ENCODE results near the gene FXYD5. TPM values are rescaled to one million over a fixed set of nuclear protein-coding genes. Genes with fewer than 3 reads are reported as not detected.

FXYD5 gene
- total and polyA plus RNA-seq, 9 of the 15 experiments (the other 6 are each of a cell fraction or from before 2014, with no cell fraction given): 104 to 537 (median 174) TPM

GRCh38 chr19:35140962-35141836 is 13.3 kb upstream of the FXYD5 start (continued):
- TF ChIP-seq FOXP4 (CRISPR knock-in tag; IDR thresholded peaks at IDR 0.05; ENCODE audit: borderline replicate concordance) (no peak), TSC22D4 (tag; IDR thresholded peaks at IDR 0.05) (peak; percentile 83; the same call in 1 of the 2 replicates), MYC (IDR thresholded peaks at IDR 0.05; ENCODE audit: low read depth, low read length) (no peak), MYC (CRISPR knock-in tag; IDR thresholded peaks at IDR 0.05; ENCODE audit: borderline replicate concordance, low read depth) (no peak), KLF10 (CRISPR knock-in tag; IDR thresholded peaks at IDR 0.05) (no peak), SMAD3 (CRISPR knock-in tag; conservative IDR thresholded peaks at IDR 0.05) (no peak), ZBTB33 (CRISPR knock-in tag; IDR thresholded peaks at IDR 0.05) (no peak; the same call in 1 of the 2 replicates), NCOA4 (IDR thresholded peaks at IDR 0.05; ENCODE audit: partially characterized antibody) (no peak), NFYB (IDR thresholded peaks at IDR 0.05; ENCODE audit: extremely low read depth, insufficient read length) (no peak), CREB5 (CRISPR knock-in tag; IDR thresholded peaks at IDR 0.05) (0 out of 2 replicates have a peak, but pooled peaks have one; percentile 27), VEZF1 (CRISPR knock-in tag; IDR thresholded peaks at IDR 0.05) (peak; percentile 95), ZNF639 (CRISPR knock-in tag; conservative IDR thresholded peaks at IDR 0.05 in 1 of 2, IDR thresholded peaks at IDR 0.05 in 1 of 2) (no peak), MAX (CRISPR knock-in tag; IDR thresholded peaks at IDR 0.05) (peak; percentile 40; the same call in 1 of the 2 replicates), KLF13 (tag; IDR thresholded peaks at IDR 0.05; ENCODE audit: borderline replicate concordance, low read depth) (0 out of 2 replicates have a peak, but pooled peaks have one; percentile 34)
